ENCODE data around the gene FXR2. TPM values are rescaled to one million over a fixed set of nuclear protein-coding genes. Genes with fewer than 3 reads are reported as not detected.
"Not testable (repeated sequence)": the region's sequence is repeated elsewhere in the genome, so short reads cannot be mapped to it uniquely, and the experiment has no call there.

Gene FXR2
- total RNA-seq (2014; rRNA removed), result 49.4 and 51.8 TPM in 2 replicates
- 30.5 TPM for polyA plus RNA-seq (2012)

- peak; percentile 100 for DNase-seq (ENCODE audit: low read depth)
These were observed at the start of gene FXR2 for GRCh38 chr17:7614425-7615264. Gene FXR2 (minus strand): TSS chr17:7614897. CDS start chr17:7614532, 365 bp downstream.

GRCh38 chr17:7656958-7657609 lies 42.4 kb upstream of the FXR2 start:
- DNase-seq (ENCODE audit: low read depth), result no peak

- DNase-seq (ENCODE audit: low read depth), result no peak
These were observed 40.8 kb upstream of the FXR2 start for GRCh38 chr17:7655541-7655840.

GRCh38 chr17:7654832-7655540 lies 40.3 kb upstream of the FXR2 start:
- no peak for DNase-seq (ENCODE audit: low read depth)

GRCh38 chr17:7652388-7653356 lies 38.0 kb upstream of the FXR2 start:
- no peak for DNase-seq (ENCODE audit: low read depth)

GRCh38 chr17:7651665-7652387 lies 37.1 kb upstream of the FXR2 start:
- no peak for DNase-seq (ENCODE audit: low read depth)

- no peak for DNase-seq (ENCODE audit: low read depth)
These were observed 36.5 kb upstream of the FXR2 start for GRCh38 chr17:7651097-7651664.

- no peak for DNase-seq (ENCODE audit: low read depth)
These were observed 35.9 kb upstream of the FXR2 start, which contains the start of gene ATP1B2 for GRCh38 chr17:7650509-7651096. Gene ATP1B2 (plus strand): TSS chr17:7650926. CDS start chr17:7651519, 593 bp downstream.

- no peak for DNase-seq (ENCODE audit: low read depth)
These were observed 32.3 kb upstream of the FXR2 start for GRCh38 chr17:7647018-7647417.

GRCh38 chr17:7646457-7646856 lies 31.8 kb upstream of the FXR2 start:
- no peak for DNase-seq (ENCODE audit: low read depth)

GRCh38 chr17:7644775-7645174 lies 30.1 kb upstream of the FXR2 start:
- no peak for DNase-seq (ENCODE audit: low read depth)

GRCh38 chr17:7641635-7642034 lies 26.9 kb upstream of the FXR2 start:
- not testable (repeated sequence) for DNase-seq (ENCODE audit: low read depth)

- DNase-seq (ENCODE audit: low read depth), result no peak
These were observed 26.1 kb upstream of the FXR2 start for GRCh38 chr17:7640783-7641182.

GRCh38 chr17:7636163-7636562 lies 21.5 kb upstream of the FXR2 start:
- no peak for DNase-seq (ENCODE audit: low read depth)

- DNase-seq (ENCODE audit: low read depth), result peak; percentile 51
These were observed 19.7 kb upstream of the FXR2 start for GRCh38 chr17:7634384-7634783.

- no peak for DNase-seq (ENCODE audit: low read depth)
These were observed 18.4 kb upstream of the FXR2 start for GRCh38 chr17:7633093-7633492.

- peak; percentile 43 for DNase-seq (ENCODE audit: low read depth)
These were observed 17.8 kb upstream of the FXR2 start for GRCh38 chr17:7632492-7632894.

GRCh38 chr17:7631398-7632380 lies 17.0 kb upstream of the FXR2 start:
- no peak for DNase-seq (ENCODE audit: low read depth)
